Neural progenitor cell (in vitro differentiated cells): ENCODE results near the gene PDE11A.

ENCODE experiments used
- EZH2 ChIP-seq: fragments of 200-600 bp; sonication (generic); IDR thresholded peaks from 2 replicates; pipeline ENCODE4 v1.6.1; 2017; ENCODE audit warnings: antibody characterized with exemption, mild to moderate bottlenecking, moderate library complexity
- TF ChIP-seq, protein P1 (sequence below): fragments of 200-600 bp; sonication (generic); IDR thresholded peaks from 2 replicates; pipeline ENCODE4 v1.5.1; 2017; ENCODE audit warnings: antibody characterized with exemption, mild to moderate bottlenecking

DNA sequence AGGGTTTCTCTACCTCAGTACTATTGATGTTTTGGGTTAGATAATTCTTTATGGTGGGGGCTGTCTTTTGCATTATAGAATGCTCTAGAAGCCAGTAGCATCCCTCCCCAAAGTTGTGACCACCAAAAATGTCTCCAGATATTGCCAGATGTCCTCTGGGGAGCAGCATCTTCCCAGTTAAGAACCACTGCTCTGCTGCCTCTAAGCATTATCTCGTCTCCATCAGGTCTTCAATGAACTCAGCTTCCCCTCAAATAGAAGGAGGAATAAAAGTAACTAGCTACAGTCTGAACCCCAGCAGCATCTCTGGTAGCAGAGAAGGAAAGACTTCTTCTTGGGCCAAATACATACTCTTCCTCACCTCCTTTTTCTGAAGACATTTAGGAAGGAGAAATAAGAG lies 435.9 kb downstream of the PDE11A start:
- TF ChIP-seq, protein P1, sequence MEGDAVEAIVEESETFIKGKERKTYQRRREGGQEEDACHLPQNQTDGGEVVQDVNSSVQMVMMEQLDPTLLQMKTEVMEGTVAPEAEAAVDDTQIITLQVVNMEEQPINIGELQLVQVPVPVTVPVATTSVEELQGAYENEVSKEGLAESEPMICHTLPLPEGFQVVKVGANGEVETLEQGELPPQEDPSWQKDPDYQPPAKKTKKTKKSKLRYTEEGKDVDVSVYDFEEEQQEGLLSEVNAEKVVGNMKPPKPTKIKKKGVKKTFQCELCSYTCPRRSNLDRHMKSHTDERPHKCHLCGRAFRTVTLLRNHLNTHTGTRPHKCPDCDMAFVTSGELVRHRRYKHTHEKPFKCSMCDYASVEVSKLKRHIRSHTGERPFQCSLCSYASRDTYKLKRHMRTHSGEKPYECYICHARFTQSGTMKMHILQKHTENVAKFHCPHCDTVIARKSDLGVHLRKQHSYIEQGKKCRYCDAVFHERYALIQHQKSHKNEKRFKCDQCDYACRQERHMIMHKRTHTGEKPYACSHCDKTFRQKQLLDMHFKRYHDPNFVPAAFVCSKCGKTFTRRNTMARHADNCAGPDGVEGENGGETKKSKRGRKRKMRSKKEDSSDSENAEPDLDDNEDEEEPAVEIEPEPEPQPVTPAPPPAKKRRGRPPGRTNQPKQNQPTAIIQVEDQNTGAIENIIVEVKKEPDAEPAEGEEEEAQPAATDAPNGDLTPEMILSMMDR = no peak
- TF ChIP-seq EZH2 = no peak
